Esophagus muscularis mucosa (tissue), 4 donors: ENCODE measurements around the gene PTPN20. TPM values are rescaled to one million over a fixed set of nuclear protein-coding genes. Genes with fewer than 3 reads are reported as not detected.

ENCODE experiments used
- DNase-seq: peaks from one replicate; pipeline ENCODE4 v3.0.0-alpha.2; 2017; ENCODE audit errors: extremely low spot score
- H3K27ac ChIP-seq, 4 donors: fragments of 200-600 bp; sonication (generic); replicated peaks in 1 of 4; 1 replicate in 3 of 4; 2 replicates in 1 of 4; pipeline ENCODE4 v1.5.1; 2016 to 2019; ENCODE audit warnings: mild to moderate bottlenecking in 1 of 4
- H3K27me3 ChIP-seq, 4 donors: fragments of 200-600 bp; sonication (generic); one replicate each; pipeline versions ENCODE4 v1.5.1 to v1.6.0; 2016 to 2019
- H3K36me3 ChIP-seq, 4 donors: fragments of 200-600 bp; sonication (generic); one replicate each; pipeline ENCODE4 v1.5.1; 2016 to 2019
- H3K4me1 ChIP-seq, 4 donors: fragments of 200-600 bp; sonication (generic); one replicate each; pipeline ENCODE4 v1.5.1; 2016 to 2019
- H3K4me3 ChIP-seq, 4 donors: fragments of 200-600 bp; sonication (generic); 1 replicate in 2 of 4; 2 replicates in 2 of 4; pipeline ENCODE4 v1.5.1; 2016 to 2019; ENCODE audit warnings: mild to moderate bottlenecking in 4 of 4, moderate library complexity in 1 of 4
- H3K9me3 ChIP-seq, 4 donors: fragments of 200-600 bp; sonication (generic); 1 replicate in 3 of 4; 2 replicates in 1 of 4; pipeline ENCODE4 v1.5.1; 2016 to 2019
- CTCF ChIP-seq, 3 experiments: fragments of 200-600 bp in 2 of 3; fragments of 450-650 bp in 1 of 3; sonication (generic) in 2 of 3; IDR thresholded peaks; one replicate each; pipeline ENCODE4 v1.5.1; 2017 to 2019; ENCODE audit warnings: antibody characterized with exemption in 3 of 3, mild to moderate bottlenecking in 2 of 3, moderate library complexity in 1 of 3
- EP300 ChIP-seq: sonication (generic); formaldehyde crosslinking; IDR thresholded peaks from one replicate; pipeline ENCODE4 v1.6.1; 2017; ENCODE audit warnings: antibody characterized with exemption
- POLR2A ChIP-seq: fragments of 450-650 bp; IDR thresholded peaks from one replicate; pipeline ENCODE4 v1.6.1; 2017; ENCODE audit warnings: antibody characterized with exemption, moderate library complexity, mild to moderate bottlenecking, low read depth
- POLR2AphosphoS5 ChIP-seq, 2 donors: sonication (generic); formaldehyde crosslinking; IDR thresholded peaks; one replicate each; pipeline ENCODE4 v1.6.1; 2017; ENCODE audit warnings: antibody characterized with exemption in 2 of 2
- WGBS: methylation state at CpG from one replicate; pipeline ENCODE4 v1.1.5; 2018; 5-methylcytosine and 5-hydroxymethylcytosine counted together
- intact Hi-C: fragments of 100-400 bp; cut with DNase I; formaldehyde crosslinking; loops from one replicate; pipeline ENCODE4 v1.15.1; 2023
- total RNA-seq, 4 donors: library from RNA; depleted of rRNA; stranded (reverse); fragments of >200 nt; gene quantifications; one replicate each; pipeline versions ENCODE4 v1.1.0 to v1.2.1, GENCODE V29; 2016

Gene PTPN20
- total RNA-seq, 4 donors from 2014 or later, result 2.3 to 3.0 (median 2.6) TPM

DNA sequence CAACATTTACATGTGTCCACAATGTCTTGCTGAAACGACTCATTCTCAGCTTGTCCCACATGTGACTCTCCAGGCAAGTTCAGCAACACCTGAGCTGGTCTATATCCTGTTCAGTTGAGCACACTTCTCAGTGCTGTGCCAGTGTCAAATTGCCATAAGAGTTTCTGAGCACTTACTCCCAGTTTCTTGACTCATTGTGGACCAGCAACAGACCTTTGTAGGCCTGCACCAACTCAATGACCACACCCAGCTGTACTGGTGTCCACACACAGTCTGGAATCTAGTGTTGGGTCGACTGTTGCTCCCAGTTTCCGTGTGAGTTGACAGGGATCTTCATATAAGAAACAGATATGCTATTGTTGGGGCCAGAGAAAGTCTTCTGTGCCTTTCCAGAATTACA, 88.0 kb downstream of the PTPN20 start:
- no peak for TF ChIP-seq POLR2A
- WGBS, result 66% methylated on average over 3 of the region's 3 CpGs
- Histone ChIP-seq H3K4me3 (no peak overlapping the region), H3K36me3 (no peaks in the 10 kb centered on the region), H3K27me3 (no peaks in the 10 kb centered on the region), H3K27ac (no peak overlapping the region), H3K9me3 (peaks cover 0 to 9% (median 0%) of the 10 kb centered on the region in 4 donors), H3K4me1 (peaks cover 0 to 3% (median 0%) of the 10 kb centered on the region in 4 donors)
- intact Hi-C loops, result no loop called here
- no peak for DNase-seq

- TF ChIP-seq EP300 (no peak), POLR2AphosphoS5 (IDR thresholded peaks at IDR 0.05) (no peak), CTCF (IDR thresholded peaks at IDR 0.05) (no peak), POLR2A (no peak)
- peaks cover 0 to under 1% (median 0%) of the 10 kb centered on the region in 4 donors for H3K4me1 ChIP-seq
- DNase-seq, result no peak
- 94% methylated on average over 2 of the region's 2 CpGs for WGBS
- no peaks in the 10 kb centered on the region for H3K9me3 ChIP-seq
- H3K27ac ChIP-seq, result no peak overlapping the region
- no peak overlapping the region for H3K4me3 ChIP-seq
- no peaks in the 10 kb centered on the region for H3K36me3 ChIP-seq
- intact Hi-C loops, result no loop called here
- no peaks in the 10 kb centered on the region for H3K27me3 ChIP-seq
Measured at GRCh38 chr10:47008769-47009168, 97.5 kb downstream of the PTPN20 start.

GRCh38 chr10:47009215-47009838, 98.1 kb downstream of the PTPN20 start:
- no peak for TF ChIP-seq POLR2AphosphoS5 (IDR thresholded peaks at IDR 0.05)
- TF ChIP-seq POLR2A, result no peak
- TF ChIP-seq EP300, result no peak
- no peak for TF ChIP-seq CTCF (IDR thresholded peaks at IDR 0.05)
- H3K4me3 ChIP-seq, result no peak overlapping the region
- no peak overlapping the region for H3K27ac ChIP-seq
- no peaks in the 10 kb centered on the region for H3K36me3 ChIP-seq
- H3K27me3 ChIP-seq, result no peaks in the 10 kb centered on the region
- DNase-seq, result no peak
- intact Hi-C loops, result no loop called here
- no peaks in the 10 kb centered on the region for H3K9me3 ChIP-seq
- peaks cover 0 to 7% (median 0%) of the 10 kb centered on the region in 4 donors for H3K4me1 ChIP-seq
- WGBS, result 80% methylated on average over 7 of the region's 7 CpGs

- no peak for DNase-seq
- H3K27me3 ChIP-seq, result no peaks in the 10 kb centered on the region
- no peak overlapping the region for H3K27ac ChIP-seq
- H3K4me1 ChIP-seq, result peaks cover 0 to 7% (median 0%) of the 10 kb centered on the region in 4 donors
- no peaks in the 10 kb centered on the region for H3K36me3 ChIP-seq
- TF ChIP-seq CTCF (IDR thresholded peaks at IDR 0.05) (no peak), POLR2A (no peak), POLR2AphosphoS5 (IDR thresholded peaks at IDR 0.05) (no peak), EP300 (no peak)
- WGBS, result 87% methylated on average over 3 of the region's 3 CpGs
- intact Hi-C loops, result no loop called here
- H3K9me3 ChIP-seq, result no peaks in the 10 kb centered on the region
- H3K4me3 ChIP-seq, result no peak overlapping the region
Measured at GRCh38 chr10:47010036-47010435, 98.8 kb downstream of the PTPN20 start.

DNA sequence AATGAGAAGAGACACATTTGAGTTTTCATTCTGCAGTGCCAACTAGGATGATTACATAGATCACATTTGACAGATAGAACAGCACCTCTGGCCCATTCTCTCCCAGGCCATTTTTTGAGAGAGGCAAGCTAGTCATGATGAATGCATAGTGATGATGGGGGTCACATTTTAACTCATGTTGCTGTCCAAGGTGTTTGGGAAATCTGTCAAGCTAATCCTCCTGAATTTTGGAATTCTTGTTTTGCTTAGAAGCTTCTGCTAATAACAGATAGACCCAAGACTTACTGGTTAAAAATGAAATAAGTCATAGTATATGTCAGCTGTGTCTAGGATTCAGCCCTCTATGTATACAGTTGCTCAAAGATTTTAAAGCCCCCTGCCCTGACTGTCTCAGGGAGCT, 101.0 kb downstream of the PTPN20 start:
- Histone ChIP-seq H3K4me3 (no peak overlapping the region), H3K4me1 (peaks cover 0 to 7% (median 0%) of the 10 kb centered on the region in 4 donors), H3K36me3 (no peaks in the 10 kb centered on the region), H3K9me3 (no peaks in the 10 kb centered on the region), H3K27ac (no peak overlapping the region), H3K27me3 (peaks cover 0 to 4% (median 0%) of the 10 kb centered on the region in 4 donors)
- DNase-seq, result no peak
- intact Hi-C loops, result no loop called here
- TF ChIP-seq CTCF (IDR thresholded peaks at IDR 0.05) (no peak), POLR2A (no peak), EP300 (no peak), POLR2AphosphoS5 (IDR thresholded peaks at IDR 0.05) (no peak)
